ENCODE results near the gene CRIM1.

CRIM1 gene

GRCh38 chr2:36399050-36399449 is 43.5 kb downstream of the CRIM1 start:
- TF ChIP-seq, protein P1, sequence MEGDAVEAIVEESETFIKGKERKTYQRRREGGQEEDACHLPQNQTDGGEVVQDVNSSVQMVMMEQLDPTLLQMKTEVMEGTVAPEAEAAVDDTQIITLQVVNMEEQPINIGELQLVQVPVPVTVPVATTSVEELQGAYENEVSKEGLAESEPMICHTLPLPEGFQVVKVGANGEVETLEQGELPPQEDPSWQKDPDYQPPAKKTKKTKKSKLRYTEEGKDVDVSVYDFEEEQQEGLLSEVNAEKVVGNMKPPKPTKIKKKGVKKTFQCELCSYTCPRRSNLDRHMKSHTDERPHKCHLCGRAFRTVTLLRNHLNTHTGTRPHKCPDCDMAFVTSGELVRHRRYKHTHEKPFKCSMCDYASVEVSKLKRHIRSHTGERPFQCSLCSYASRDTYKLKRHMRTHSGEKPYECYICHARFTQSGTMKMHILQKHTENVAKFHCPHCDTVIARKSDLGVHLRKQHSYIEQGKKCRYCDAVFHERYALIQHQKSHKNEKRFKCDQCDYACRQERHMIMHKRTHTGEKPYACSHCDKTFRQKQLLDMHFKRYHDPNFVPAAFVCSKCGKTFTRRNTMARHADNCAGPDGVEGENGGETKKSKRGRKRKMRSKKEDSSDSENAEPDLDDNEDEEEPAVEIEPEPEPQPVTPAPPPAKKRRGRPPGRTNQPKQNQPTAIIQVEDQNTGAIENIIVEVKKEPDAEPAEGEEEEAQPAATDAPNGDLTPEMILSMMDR (IDR thresholded peaks at IDR 0.05; ENCODE audit: control insufficient read depth, insufficient read depth, low read depth, low read length, missing control alignments): no peak
- DNase-seq (ENCODE audit: low read depth): peak; percentile 24
- H3K4me3 ChIP-seq (ENCODE audit: control insufficient read depth, low read depth, low read length): no peak overlapping the region

- no peak overlapping the region for H3K4me3 ChIP-seq (ENCODE audit: control insufficient read depth, low read depth, low read length)
- DNase-seq (ENCODE audit: low read depth): peak; percentile 25
- TF ChIP-seq, protein P1 (IDR thresholded peaks at IDR 0.05; ENCODE audit: control insufficient read depth, insufficient read depth, low read depth, low read length, missing control alignments): no peak
Measured at GRCh38 chr2:36403675-36404230, 48.2 kb downstream of the CRIM1 start.

- TF ChIP-seq, protein P1 (IDR thresholded peaks at IDR 0.05; ENCODE audit: control insufficient read depth, insufficient read depth, low read depth, low read length, missing control alignments): no peak
- no peak overlapping the region for H3K4me3 ChIP-seq (ENCODE audit: control insufficient read depth, low read depth, low read length)
- DNase-seq (ENCODE audit: low read depth): no peak
Measured at GRCh38 chr2:36404318-36404717, 48.7 kb downstream of the CRIM1 start.

- TF ChIP-seq, protein P1 (IDR thresholded peaks at IDR 0.05; ENCODE audit: control insufficient read depth, insufficient read depth, low read depth, low read length, missing control alignments): no peak
- no peak for DNase-seq (ENCODE audit: low read depth)
- H3K4me3 ChIP-seq (ENCODE audit: control insufficient read depth, low read depth, low read length): no peak overlapping the region
Measured at GRCh38 chr2:36404754-36405153, 49.2 kb downstream of the CRIM1 start.

- DNase-seq (ENCODE audit: low read depth): no peak
- no peak overlapping the region for H3K4me3 ChIP-seq (ENCODE audit: control insufficient read depth, low read depth, low read length)
- TF ChIP-seq, protein P1 (IDR thresholded peaks at IDR 0.05; ENCODE audit: control insufficient read depth, insufficient read depth, low read depth, low read length, missing control alignments): no peak
Measured at GRCh38 chr2:36405183-36405582, 49.6 kb downstream of the CRIM1 start.

DNA sequence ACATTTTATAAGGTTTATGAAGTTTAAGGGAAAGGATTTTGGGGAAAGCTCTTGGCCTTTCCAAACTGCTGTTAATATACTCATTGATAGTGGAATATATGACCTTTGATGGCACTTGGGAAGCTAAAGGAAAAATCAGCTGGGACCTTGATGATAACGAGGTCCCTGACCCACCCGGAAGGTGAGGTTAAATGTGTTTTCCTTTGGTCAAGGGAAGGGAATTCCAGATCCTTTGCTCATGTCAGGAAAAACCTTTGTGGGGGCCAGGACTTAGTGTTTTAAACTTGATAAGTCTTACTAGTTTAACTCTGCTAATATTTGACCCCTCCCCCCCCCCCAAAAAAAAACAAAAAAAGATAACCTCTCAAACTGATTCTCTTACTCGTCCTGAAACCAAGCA is 50.7 kb downstream of the CRIM1 start:
- H3K4me3 ChIP-seq (ENCODE audit: control insufficient read depth, low read depth, low read length): no peak overlapping the region
- DNase-seq (ENCODE audit: low read depth): no peak
- TF ChIP-seq, protein P1 (IDR thresholded peaks at IDR 0.05; ENCODE audit: control insufficient read depth, insufficient read depth, low read depth, low read length, missing control alignments): no peak

- TF ChIP-seq, protein P1 (IDR thresholded peaks at IDR 0.05; ENCODE audit: control insufficient read depth, insufficient read depth, low read depth, low read length, missing control alignments): no peak
- no peak for DNase-seq (ENCODE audit: low read depth)
- no peak overlapping the region for H3K4me3 ChIP-seq (ENCODE audit: control insufficient read depth, low read depth, low read length)
Measured at GRCh38 chr2:36407413-36407812, 51.8 kb downstream of the CRIM1 start.
